Erythroblast (primary cell): ENCODE measurements around the gene MYB.

Source experiments
- DNase-seq, 2 experiments: peaks; one replicate each; lab custom pipeline; 2025; lab: John Stamatoyannopoulos, UW
- GATA1 ChIP-seq: IDR thresholded peaks from 2 replicates; pipeline ENCODE4 v1.6.1; 2011; ENCODE audit warnings: low read depth, mild to moderate bottlenecking, control low read depth, low read length, moderate library complexity
- POLR2A ChIP-seq: IDR thresholded peaks from 2 replicates; pipeline ENCODE4 v1.6.1; 2011; ENCODE audit warnings: mild to moderate bottlenecking, low read length

Gene MYB

GRCh38 chr6:135188718-135189117 lies 7.6 kb downstream of the MYB start:
- DNase-seq, result peak in 1 of 2 experiments; percentile 34
- no peak for TF ChIP-seq GATA1
- no peak for TF ChIP-seq POLR2A

GRCh38 chr6:135189344-135189743 lies 8.2 kb downstream of the MYB start:
- TF ChIP-seq GATA1, result no peak
- no peak for TF ChIP-seq POLR2A

GRCh38 chr6:135191508-135192255 lies 10.6 kb downstream of the MYB start:
- DNase-seq, result peak; percentile 77 to 90

More at GRCh38 chr6:135189344-135189743, 8.2 kb downstream of the MYB start:
- no peak for DNase-seq

GRCh38 chr6:135192256-135193174 lies 11.4 kb downstream of the MYB start:
- peak; percentile 82 to 93 for DNase-seq
- TF ChIP-seq POLR2A, result peak; percentile 50
- no peak for TF ChIP-seq GATA1

More at GRCh38 chr6:135191508-135192255, 10.6 kb downstream of the MYB start:
- no peak for TF ChIP-seq POLR2A
- TF ChIP-seq GATA1, result no peak

- DNase-seq, result no peak
- TF ChIP-seq GATA1 (no peak), POLR2A (no peak)
Observed at GRCh38 chr6:135193221-135193620, 12.1 kb downstream of the MYB start.

GRCh38 chr6:135195041-135195440 lies 13.9 kb downstream of the MYB start:
- peak in 1 of 2 experiments; percentile 73 for DNase-seq
- TF ChIP-seq POLR2A, result no peak
- TF ChIP-seq GATA1, result no peak

- peak; percentile 84 to 92 for DNase-seq
- TF ChIP-seq POLR2A, result peak; percentile 24
- TF ChIP-seq GATA1, result no peak
Observed at GRCh38 chr6:135195522-135195921, 14.4 kb downstream of the MYB start.

- no peak for DNase-seq
- no peak for TF ChIP-seq GATA1
- TF ChIP-seq POLR2A, result no peak
Observed at GRCh38 chr6:135196739-135197510, 15.8 kb downstream of the MYB start.

- no peak for TF ChIP-seq GATA1
- no peak for TF ChIP-seq POLR2A
- DNase-seq, result no peak
Observed at GRCh38 chr6:135202836-135203235, 21.7 kb downstream of the MYB start.

- DNase-seq, result no peak
- TF ChIP-seq GATA1 (no peak), POLR2A (no peak)
Observed at GRCh38 chr6:135204951-135205350, 23.8 kb downstream of the MYB start.

GRCh38 chr6:135209803-135210202 lies 28.7 kb downstream of the MYB start:
- DNase-seq, result no peak
- TF ChIP-seq GATA1, result no peak
- no peak for TF ChIP-seq POLR2A

GRCh38 chr6:135210632-135211305 lies 29.7 kb downstream of the MYB start:
- DNase-seq, result no peak
- TF ChIP-seq POLR2A (no peak), GATA1 (no peak)

GRCh38 chr6:135211306-135211702 lies 30.2 kb downstream of the MYB start:
- no peak for TF ChIP-seq GATA1
- no peak for TF ChIP-seq POLR2A
- DNase-seq, result no peak
